GM12878 (cell line): ENCODE measurements around the gene IL34. TPM values are rescaled to one million over a fixed set of nuclear protein-coding genes. Genes with fewer than 3 reads are reported as not detected.

Experiments used
- ATAC-seq: fragments of 200-7000 bp; cut with Tn5 transposase; 3 replicates; pipeline ENCODE4 v1.9.1; 2020; ENCODE audit warnings: mild to moderate bottlenecking, moderate library complexity
- BruUV-seq: library from RNA; stranded (reverse); fragments of 400-500 nt; replicated peaks from 2 replicates; lab custom pipeline; 2021; lab: Mats Ljungman, UMichigan
- CTCF ChIA-PET: fragments of 300-600 bp; sonication (Branson Sonifier 250); formaldehyde crosslinking; extraction: SDS; loops from one replicate; lab custom pipeline; 2021; ENCODE audit warnings: inconsistent platforms; lab: Yijun Ruan, JAX
- POLR2A ChIA-PET: fragments of 350-600 bp; formaldehyde crosslinking; extraction: SDS; loops from one replicate; lab custom pipeline; 2021; ENCODE audit warnings: inconsistent platforms; lab: Charles Lee
- RAD21 ChIA-PET: fragments of 300-600 bp; sonication (Branson Sonifier 250); formaldehyde crosslinking; loops from one replicate; lab custom pipeline; 2023; ENCODE audit warnings: antibody characterized with exemption; ENCODE audit not compliant: unreplicated experiment; lab: Charles Lee
- SMC1A ChIA-PET: fragments of 300-600 bp; sonication (Branson Sonifier 250); formaldehyde crosslinking; loops from one replicate; lab custom pipeline; 2023; ENCODE audit not compliant: unreplicated experiment, uncharacterized antibody; lab: Charles Lee
- DNase-seq: peaks from one replicate; pipeline ENCODE4 v3.0.0-alpha.2; 2011; ENCODE audit warnings: low read depth, low spot score
- FAIRE-seq: peaks from 3 replicates; lab custom pipeline; 2011; peaks lifted over from hg19 to GRCh38; lab: Jason Lieb, UNC
- H2AFZ ChIP-seq: 2 replicates; pipeline ENCODE4 v1.6.0; 2011; ENCODE audit warnings: low read depth, low read length, control low read depth; ENCODE audit not compliant: control insufficient read depth
- H3K27ac ChIP-seq: 2 replicates; pipeline ENCODE4 v1.5.1; 2011; ENCODE audit warnings: control low read depth; ENCODE audit not compliant: control insufficient read depth, insufficient read depth
- H3K27me3 ChIP-seq, 2 experiments: replicated peaks in 1 of 2; 2 replicates each; pipeline versions ENCODE4 v1.6.0 to v1.6.1; 2011; ENCODE audit warnings: low read length in 1 of 2; ENCODE audit not compliant: control insufficient read depth in 2 of 2, insufficient read depth in 2 of 2
- H3K36me3 ChIP-seq, 2 experiments: 2 replicates each; pipeline ENCODE4 v1.5.1; 2011; ENCODE audit warnings: low read length in 1 of 2; ENCODE audit not compliant: control insufficient read depth in 2 of 2, insufficient read depth in 2 of 2
- H3K4me1 ChIP-seq: 2 replicates; pipeline ENCODE4 v1.6.1; 2011; ENCODE audit warnings: mild to moderate bottlenecking, low read length, moderate library complexity, mixed read lengths; ENCODE audit not compliant: control insufficient read depth, insufficient read depth
- H3K4me2 ChIP-seq: 2 replicates; pipeline ENCODE4 v1.6.0; 2011; ENCODE audit warnings: control low read depth; ENCODE audit not compliant: control insufficient read depth, insufficient read depth
- H3K4me3 ChIP-seq: fragments of 200-600 bp; sonication (generic); 2 replicates; pipeline ENCODE4 v1.5.1; 2016
- H3K79me2 ChIP-seq: 2 replicates; pipeline ENCODE4 v1.6.0; 2011; ENCODE audit warnings: low read length; ENCODE audit not compliant: control insufficient read depth, insufficient read depth
- H3K9ac ChIP-seq: 2 replicates; pipeline ENCODE4 v1.8.0; 2011; ENCODE audit warnings: low read length, control low read depth, mixed read lengths; ENCODE audit not compliant: control insufficient read depth, insufficient read depth
- H3K9me3 ChIP-seq: replicated peaks from 3 replicates; pipeline ENCODE4 v1.5.1; 2011; ENCODE audit warnings: mild to moderate bottlenecking, low read length; ENCODE audit not compliant: control insufficient read depth, insufficient read depth
- H4K20me1 ChIP-seq: 2 replicates; pipeline ENCODE4 v1.6.0; 2011; ENCODE audit not compliant: control insufficient read depth, insufficient read depth
- EP300 ChIP-seq, 2 experiments: fragments of 150-350 bp in 1 of 2; IDR thresholded peaks; 2 replicates each; pipeline ENCODE4 v1.6.1; 2011 to 2012; ENCODE audit warnings: low read depth in 2 of 2, low read length in 2 of 2, borderline replicate concordance in 1 of 2, improper control_type of control experiment in 1 of 2, inconsistent platforms in 1 of 2; ENCODE audit not compliant: control insufficient read depth in 1 of 2
- IRF4 ChIP-seq: IDR thresholded peaks from 2 replicates; pipeline ENCODE4 v1.6.1; 2011; ENCODE audit warnings: low read depth, low read length
- KDM1A ChIP-seq: fragments of 200-600 bp; sonication (generic); IDR thresholded peaks from 2 replicates; pipeline ENCODE4 v1.6.1; 2016; ENCODE audit warnings: borderline replicate concordance
- POLR2A ChIP-seq: IDR thresholded peaks from 2 replicates; pipeline ENCODE4 v1.6.1; 2011; ENCODE audit warnings: low read depth, mild to moderate bottlenecking, low read length
- SIX5 ChIP-seq: IDR thresholded peaks from 2 replicates; pipeline ENCODE4 v1.6.1; 2011; ENCODE audit warnings: mild to moderate bottlenecking, low read depth, low read length, moderate library complexity; ENCODE audit not compliant: severe bottlenecking
- ZNF217 ChIP-seq: fragments of 450-650 bp; IDR thresholded peaks from 2 replicates; pipeline ENCODE4 v1.6.1; 2017; ENCODE audit warnings: antibody characterized with exemption, mild to moderate bottlenecking
- WGBS: methylation state at CpG from one replicate; pipeline ENCODE4 v1.1.6; 2016; ENCODE audit warnings: low lambda C conversion rate; ENCODE audit not compliant: insufficient replicate concordance, insufficient coverage; ENCODE audit errors: missing lambda C conversion rate; 5-methylcytosine and 5-hydroxymethylcytosine counted together
- in situ Hi-C: fragments of 300-500 bp; cut with MboI; formaldehyde crosslinking; loops from 9 replicates; pipeline ENCODE4 v1.14.3; 2018; ENCODE audit warnings: mixed read lengths
- intact Hi-C: fragments of 100-400 bp; cut with micrococcal nuclease; formaldehyde crosslinking; loops from one replicate; pipeline ENCODE4 v1.14.2; 2022; ENCODE audit not compliant: unreplicated experiment
- polyA plus RNA-seq, 11 experiments: library from polyadenylated mRNA; depleted of rRNA in 4 of 11; unstranded in 6 of 11; stranded (reverse) in 5 of 11; fragments of >200 nt; fragmentation: Nextera tagmentation in 4 of 11; fragmentation: Illumina TruSeq in 1 of 11; extraction: Ambion mirVana in 4 of 11; extraction: Trizol in 1 of 11; gene quantifications; 1 replicate in 1 of 11; 2 replicates in 10 of 11; pipeline versions ENCODE4 v1.2.1 to v1.2.3, GENCODE V29; 2011 to 2016; ENCODE audit warnings: inconsistent platforms in 2 of 11, missing spikeins in 2 of 11, low read depth in 1 of 11
- total RNA-seq, 4 experiments: library from RNA; depleted of rRNA in 3 of 4; stranded (reverse); fragments of >200 nt in 3 of 4; fragmentation: Illumina TruSeq in 1 of 4; extraction: Trizol in 1 of 4; gene quantifications; 2 replicates each; pipeline versions ENCODE4 v1.2.1 to v1.2.3, GENCODE V29; 2013 to 2021
- TF ChIP-seq, protein P1 (sequence below): IDR thresholded peaks from 2 replicates; pipeline ENCODE4 v1.6.1; 2011; ENCODE audit warnings: low read depth, low read length, improper control_type of control experiment, borderline replicate concordance

The IL34 gene
- total and polyA plus RNA-seq, 10 of the 15 experiments (the other 5 are each of a cell fraction or from before 2014, with no cell fraction given), result 0.27 to 0.40 TPM; not detected in 8

DNA sequence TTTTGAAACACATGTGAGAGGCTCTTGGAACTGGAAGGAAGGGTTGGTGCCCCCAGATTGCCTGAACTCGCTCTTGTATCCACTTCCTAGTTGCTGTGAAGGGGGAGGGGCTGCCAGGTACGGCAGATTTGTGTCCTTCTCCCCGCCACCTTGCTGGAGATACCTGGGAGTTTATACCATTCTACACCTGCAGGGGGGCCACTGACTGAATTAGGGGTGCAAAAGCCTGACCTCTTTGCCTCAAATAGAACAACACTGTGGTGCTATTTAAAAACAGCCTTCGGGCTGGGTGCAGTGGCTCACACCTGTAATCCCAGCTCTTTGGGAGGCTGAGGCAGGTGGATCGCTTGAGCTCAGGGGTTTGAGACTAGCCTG is 35.1 kb upstream of the IL34 start:
- Histone ChIP-seq H3K36me3 (no peaks in the 10 kb centered on the region), H4K20me1 (no peaks in the 10 kb centered on the region), H3K9ac (no peak overlapping the region), H3K27me3 (no peaks in the 10 kb centered on the region; a peak in 1 of 4 replicates), H3K4me1 (no peaks in the 10 kb centered on the region), H2AFZ (no peak overlapping the region), H3K27ac (no peak overlapping the region), H3K4me3 (no peak overlapping the region), H3K79me2 (no peaks in the 10 kb centered on the region), H3K9me3 (no peaks in the 10 kb centered on the region), H3K4me2 (no peak overlapping the region)
- SMC1A ChIA-PET, result interaction anchor here (1.0 kb wide), 1 partner anchor 42 kb away, joined by 3 read pairs; no protein-coding TSS in a partner anchor
- TF ChIP-seq POLR2A, result no peak
- TF ChIP-seq ZNF217, result no peak
- no peak for TF ChIP-seq IRF4
- no peak for TF ChIP-seq SIX5
- TF ChIP-seq, protein P1, sequence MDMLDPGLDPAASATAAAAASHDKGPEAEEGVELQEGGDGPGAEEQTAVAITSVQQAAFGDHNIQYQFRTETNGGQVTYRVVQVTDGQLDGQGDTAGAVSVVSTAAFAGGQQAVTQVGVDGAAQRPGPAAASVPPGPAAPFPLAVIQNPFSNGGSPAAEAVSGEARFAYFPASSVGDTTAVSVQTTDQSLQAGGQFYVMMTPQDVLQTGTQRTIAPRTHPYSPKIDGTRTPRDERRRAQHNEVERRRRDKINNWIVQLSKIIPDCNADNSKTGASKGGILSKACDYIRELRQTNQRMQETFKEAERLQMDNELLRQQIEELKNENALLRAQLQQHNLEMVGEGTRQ, result no peak
- TF ChIP-seq EP300 (IDR thresholded peaks at IDR 0.05; ENCODE audit: borderline replicate concordance in 1 of 2, control insufficient read depth in 1 of 2, low read depth in 2 of 2, low read length in 2 of 2), result no peak
- no peak for TF ChIP-seq KDM1A
- intact Hi-C loops (no loop called here), in situ Hi-C loops (no loop called here)
- BruUV-seq, result no TSS peak
- CTCF ChIA-PET, result no interaction called here
- RAD21 ChIA-PET, result no interaction called here
- 47% methylated on average over 5 of the region's 5 CpGs for WGBS
- no peak for FAIRE-seq
- ATAC-seq, result no peak
- POLR2A ChIA-PET, result no interaction called here
- DNase-seq, result no peak
